Right atrium auricular region (tissue), 2 donors: Measurements from ENCODE around the gene MARF1. TPM values are rescaled to one million over a fixed set of nuclear protein-coding genes. Genes with fewer than 3 reads are reported as not detected.

Source experiments
- DNase-seq: peaks from one replicate; pipeline ENCODE4 v3.0.0-alpha.2; 2019; ENCODE audit warnings: low spot score
- H3K27ac ChIP-seq, 2 donors: fragments of 200-600 bp; sonication (generic); 1 replicate in 1 of 2; 2 replicates in 1 of 2; pipeline ENCODE4 v1.5.1; 2016 to 2019
- H3K27me3 ChIP-seq, 2 donors: fragments of 200-600 bp; sonication (generic); one replicate each; pipeline versions ENCODE4 v1.5.1 to v1.6.0; 2017 to 2019
- H3K36me3 ChIP-seq: fragments of 200-600 bp; sonication (generic); one replicate; pipeline ENCODE4 v1.5.1; 2016
- H3K4me1 ChIP-seq, 2 donors: fragments of 200-600 bp; sonication (generic); one replicate each; pipeline versions ENCODE4 v1.5.1 to v1.6.0; 2017 to 2019
- H3K4me3 ChIP-seq, 2 donors: fragments of 200-600 bp; sonication (generic); 1 replicate in 1 of 2; 2 replicates in 1 of 2; pipeline ENCODE4 v1.5.1; 2017 to 2019; ENCODE audit warnings: mild to moderate bottlenecking in 1 of 2, moderate library complexity in 1 of 2
- H3K9me3 ChIP-seq, 2 donors: fragments of 200-600 bp; sonication (generic); one replicate each; pipeline ENCODE4 v1.5.1; 2019
- CTCF ChIP-seq, 2 donors: fragments of 200-600 bp; sonication (generic); IDR thresholded peaks; one replicate each; pipeline ENCODE4 v1.5.1; 2019; ENCODE audit warnings: antibody characterized with exemption in 2 of 2
- total RNA-seq, 2 donors: library from RNA; depleted of rRNA; stranded (reverse); fragments of >200 nt; gene quantifications; one replicate each; pipeline ENCODE4 v1.1.0, GENCODE V29; 2016

Gene MARF1
- total RNA-seq, 2 donors from 2014 or later = 17.1 to 24.8 TPM

- Histone ChIP-seq H3K27ac (peak overlapping the region in 1 of 2 donors; percentile 42), H3K4me3 (no peak overlapping the region), H3K27me3 (no peaks in the 10 kb centered on the region), H3K4me1 (peaks cover 0 to 15% of the 10 kb centered on the region in 2 donors), H3K9me3 (no peaks in the 10 kb centered on the region), H3K36me3 (peaks cover 63% of the 10 kb centered on the region)
- no peak for TF ChIP-seq CTCF (IDR thresholded peaks at IDR 0.05)
- DNase-seq = no peak
Measured at GRCh38 chr16:15604460-15605440, 38.2 kb downstream of the MARF1 start.

GRCh38 chr16:15602285-15603044, 40.5 kb downstream of the MARF1 start:
- no peaks in the 10 kb centered on the region for H3K9me3 ChIP-seq
- H3K36me3 ChIP-seq = peaks cover 69% of the 10 kb centered on the region
- H3K4me1 ChIP-seq = peaks cover 0 to 7% of the 10 kb centered on the region in 2 donors
- no peak overlapping the region for H3K4me3 ChIP-seq
- TF ChIP-seq CTCF (IDR thresholded peaks at IDR 0.05) = no peak
- H3K27me3 ChIP-seq = no peaks in the 10 kb centered on the region
- DNase-seq = no peak
- H3K27ac ChIP-seq = no peak overlapping the region

GRCh38 chr16:15601212-15601879, 41.6 kb downstream of the MARF1 start:
- Histone ChIP-seq H3K27ac (no peak overlapping the region), H3K4me3 (no peak overlapping the region), H3K4me1 (peaks cover 0 to 10% of the 10 kb centered on the region in 2 donors), H3K36me3 (peaks cover 80% of the 10 kb centered on the region), H3K9me3 (no peaks in the 10 kb centered on the region), H3K27me3 (no peaks in the 10 kb centered on the region)
- DNase-seq = no peak
- no peak for TF ChIP-seq CTCF (IDR thresholded peaks at IDR 0.05)

GRCh38 chr16:15599303-15600070, 43.5 kb downstream of the MARF1 start:
- no peaks in the 10 kb centered on the region for H3K27me3 ChIP-seq
- peaks cover 98% of the 10 kb centered on the region for H3K36me3 ChIP-seq
- TF ChIP-seq CTCF (IDR thresholded peaks at IDR 0.05) = no peak
- no peak overlapping the region for H3K4me3 ChIP-seq
- no peak overlapping the region for H3K27ac ChIP-seq
- DNase-seq = no peak
- peaks cover 0 to 12% of the 10 kb centered on the region in 2 donors for H3K4me1 ChIP-seq
- no peaks in the 10 kb centered on the region for H3K9me3 ChIP-seq

GRCh38 chr16:15598648-15599190, 44.2 kb downstream of the MARF1 start:
- no peak for DNase-seq
- H3K9me3 ChIP-seq = no peaks in the 10 kb centered on the region
- H3K4me3 ChIP-seq = no peak overlapping the region
- no peak for TF ChIP-seq CTCF (IDR thresholded peaks at IDR 0.05)
- no peak overlapping the region for H3K27ac ChIP-seq
- peaks cover 0 to 12% of the 10 kb centered on the region in 2 donors for H3K4me1 ChIP-seq
- no peaks in the 10 kb centered on the region for H3K27me3 ChIP-seq
- peaks cover 93% of the 10 kb centered on the region for H3K36me3 ChIP-seq
